Right atrium auricular region (tissue), 2 donors: ENCODE data around the gene HSPG2. TPM values are rescaled to one million over a fixed set of nuclear protein-coding genes. Genes with fewer than 3 reads are reported as not detected.

ENCODE experiments used
- DNase-seq: peaks from one replicate; pipeline ENCODE4 v3.0.0-alpha.2; 2019; ENCODE audit warnings: low spot score
- H3K27ac ChIP-seq, 2 donors: fragments of 200-600 bp; sonication (generic); 1 replicate in 1 of 2; 2 replicates in 1 of 2; pipeline ENCODE4 v1.5.1; 2016 to 2019
- H3K27me3 ChIP-seq, 2 donors: fragments of 200-600 bp; sonication (generic); one replicate each; pipeline versions ENCODE4 v1.5.1 to v1.6.0; 2017 to 2019
- H3K36me3 ChIP-seq: fragments of 200-600 bp; sonication (generic); one replicate; pipeline ENCODE4 v1.5.1; 2016
- H3K4me1 ChIP-seq, 2 donors: fragments of 200-600 bp; sonication (generic); one replicate each; pipeline versions ENCODE4 v1.5.1 to v1.6.0; 2017 to 2019
- H3K4me3 ChIP-seq, 2 donors: fragments of 200-600 bp; sonication (generic); 1 replicate in 1 of 2; 2 replicates in 1 of 2; pipeline ENCODE4 v1.5.1; 2017 to 2019; ENCODE audit warnings: mild to moderate bottlenecking in 1 of 2, moderate library complexity in 1 of 2
- H3K9me3 ChIP-seq, 2 donors: fragments of 200-600 bp; sonication (generic); one replicate each; pipeline ENCODE4 v1.5.1; 2019
- CTCF ChIP-seq, 2 donors: fragments of 200-600 bp; sonication (generic); IDR thresholded peaks; one replicate each; pipeline ENCODE4 v1.5.1; 2019; ENCODE audit warnings: antibody characterized with exemption in 2 of 2
- total RNA-seq, 2 donors: library from RNA; depleted of rRNA; stranded (reverse); fragments of >200 nt; gene quantifications; one replicate each; pipeline ENCODE4 v1.1.0, GENCODE V29; 2016

Gene HSPG2
- total RNA-seq, 2 donors from 2014 or later, result 424 to 557 TPM

GRCh38 chr1:21843208-21843607 is 93.9 kb downstream of the HSPG2 start:
- TF ChIP-seq CTCF (IDR thresholded peaks at IDR 0.05), result no peak
- no peak overlapping the region for H3K27ac ChIP-seq
- no peaks in the 10 kb centered on the region for H3K4me1 ChIP-seq
- no peak overlapping the region for H3K4me3 ChIP-seq
- H3K27me3 ChIP-seq, result no peaks in the 10 kb centered on the region
- peaks cover 100% of the 10 kb centered on the region for H3K36me3 ChIP-seq
- H3K9me3 ChIP-seq, result no peaks in the 10 kb centered on the region
- DNase-seq, result no peak

- peaks cover 100% of the 10 kb centered on the region for H3K36me3 ChIP-seq
- H3K27ac ChIP-seq, result no peak overlapping the region
- TF ChIP-seq CTCF (IDR thresholded peaks at IDR 0.05), result no peak
- H3K9me3 ChIP-seq, result no peaks in the 10 kb centered on the region
- no peaks in the 10 kb centered on the region for H3K4me1 ChIP-seq
- DNase-seq, result no peak
- no peaks in the 10 kb centered on the region for H3K27me3 ChIP-seq
- H3K4me3 ChIP-seq, result no peak overlapping the region
Measured at GRCh38 chr1:21842606-21843162, 94.4 kb downstream of the HSPG2 start.

GRCh38 chr1:21841852-21842466 is 95.2 kb downstream of the HSPG2 start:
- Histone ChIP-seq H3K36me3 (peaks cover 100% of the 10 kb centered on the region), H3K4me3 (no peak overlapping the region), H3K27me3 (no peaks in the 10 kb centered on the region), H3K4me1 (no peaks in the 10 kb centered on the region), H3K9me3 (no peaks in the 10 kb centered on the region), H3K27ac (no peak overlapping the region)
- DNase-seq, result no peak
- no peak for TF ChIP-seq CTCF (IDR thresholded peaks at IDR 0.05)

DNA sequence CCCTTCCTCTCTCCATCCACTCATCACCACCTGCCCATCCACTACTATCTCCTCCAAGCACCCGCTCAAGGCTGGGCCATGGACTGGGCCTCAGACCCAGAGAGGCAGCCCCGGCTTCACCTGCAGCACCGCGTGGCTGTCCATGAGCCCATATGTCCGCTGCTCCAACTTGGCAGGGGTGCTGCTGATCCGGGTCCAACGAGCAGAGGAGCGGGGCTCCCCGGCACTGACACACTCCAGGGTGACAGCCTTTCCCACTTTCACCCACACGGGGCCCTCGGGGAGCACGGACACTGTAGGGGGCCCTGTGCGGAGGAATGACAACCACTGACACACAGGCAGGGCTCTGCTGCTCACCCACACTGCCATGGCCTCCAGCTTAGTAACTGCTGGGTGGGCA is 96.1 kb downstream of the HSPG2 start:
- TF ChIP-seq CTCF (IDR thresholded peaks at IDR 0.05), result no peak
- Histone ChIP-seq H3K4me1 (no peaks in the 10 kb centered on the region), H3K9me3 (no peaks in the 10 kb centered on the region), H3K4me3 (no peak overlapping the region), H3K27ac (no peak overlapping the region), H3K27me3 (no peaks in the 10 kb centered on the region), H3K36me3 (peaks cover 100% of the 10 kb centered on the region)
- no peak for DNase-seq

- DNase-seq, result no peak
- Histone ChIP-seq H3K4me1 (no peaks in the 10 kb centered on the region), H3K4me3 (no peak overlapping the region), H3K27me3 (no peaks in the 10 kb centered on the region), H3K27ac (no peak overlapping the region), H3K9me3 (no peaks in the 10 kb centered on the region), H3K36me3 (peaks cover 100% of the 10 kb centered on the region)
- no peak for TF ChIP-seq CTCF (IDR thresholded peaks at IDR 0.05)
Measured at GRCh38 chr1:21839337-21840037, 97.6 kb downstream of the HSPG2 start.
